Left cardiac atrium (tissue), 4 donors: ENCODE data around the gene ARRDC1. TPM values are rescaled to one million over a fixed set of nuclear protein-coding genes. Genes with fewer than 3 reads are reported as not detected.

Experiments
- ATAC-seq, 2 donors: fragments of 200-7000 bp; cut with Tn5 transposase; one replicate each; pipeline ENCODE4 v1.9.1; 2020; ENCODE audit warnings: mild to moderate bottlenecking in 2 of 2, moderate library complexity in 2 of 2
- DNase-seq: peaks from one replicate; pipeline ENCODE4 v3.0.0-alpha.2; 2020
- intact Hi-C, 2 donors: fragments of 100-400 bp; cut with DNase I; formaldehyde crosslinking; loops; one replicate each; pipeline versions ENCODE4 v1.14.1 to v1.15.1; 2022 to 2023
- total RNA-seq, 2 donors: library from RNA; stranded (reverse); fragmentation: NEBNext Ultra II Directional; extraction: Animal tissue kit (Norgen Biotek cat#: 25700); gene quantifications; one replicate each; pipeline ENCODE4 v1.2.1, GENCODE V29; 2021
- donor health status: DM: no; HTN: yes; CAD: no.
- donor health status: DM: no; HTN: yes; CAD: no; lungs with severe emphysema.
- donor health status: DM: yes; HTN: yes; CAD: no.
- donor health status: Dilated cardiomyopathy.

The ARRDC1 gene
- total RNA-seq, 2 donors from 2014 or later = 17.3 to 20.0 TPM

DNA sequence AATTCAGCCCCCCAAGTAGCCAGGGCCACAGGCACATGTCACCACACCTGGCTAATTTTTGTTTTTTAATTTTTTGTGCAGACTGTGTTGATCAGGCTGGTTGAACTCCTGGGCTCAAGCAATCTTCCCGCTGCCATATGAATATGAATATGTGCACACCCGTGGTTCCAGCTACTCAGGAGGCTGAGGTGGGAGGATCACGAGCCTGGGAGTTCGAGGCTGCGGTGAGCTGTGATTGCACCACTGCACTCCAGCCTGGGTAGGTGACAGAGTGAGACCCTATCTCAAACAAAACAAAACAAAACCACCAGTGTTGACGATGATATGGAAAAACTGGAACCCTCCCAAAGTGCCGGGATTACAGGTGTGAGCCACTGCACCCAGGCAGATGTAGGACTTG is 45.3 kb downstream of the ARRDC1 start:
- no peak for DNase-seq
- ATAC-seq = no peak
- intact Hi-C loops = no loop called here

DNA sequence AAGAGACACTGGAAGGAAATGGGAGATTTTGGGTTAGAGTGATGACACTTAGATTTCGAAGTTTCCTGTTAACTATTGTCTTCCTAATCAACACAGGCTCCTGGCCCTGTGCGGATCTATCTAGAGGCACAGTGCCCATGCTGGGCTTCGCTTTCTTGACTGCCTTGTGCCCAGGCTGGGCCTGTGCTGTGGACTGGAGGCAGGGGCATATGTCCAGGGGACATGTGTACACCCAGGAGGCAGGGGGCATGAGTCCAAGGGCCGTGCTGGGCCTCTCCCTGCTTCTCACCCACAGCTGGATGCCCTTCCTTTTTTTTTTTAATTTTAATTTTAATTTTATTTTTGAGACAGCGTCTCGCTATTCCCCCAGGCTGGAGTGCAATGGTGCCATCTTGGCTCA is 50.9 kb downstream of the ARRDC1 start:
- intact Hi-C loops = no loop called here

DNA sequence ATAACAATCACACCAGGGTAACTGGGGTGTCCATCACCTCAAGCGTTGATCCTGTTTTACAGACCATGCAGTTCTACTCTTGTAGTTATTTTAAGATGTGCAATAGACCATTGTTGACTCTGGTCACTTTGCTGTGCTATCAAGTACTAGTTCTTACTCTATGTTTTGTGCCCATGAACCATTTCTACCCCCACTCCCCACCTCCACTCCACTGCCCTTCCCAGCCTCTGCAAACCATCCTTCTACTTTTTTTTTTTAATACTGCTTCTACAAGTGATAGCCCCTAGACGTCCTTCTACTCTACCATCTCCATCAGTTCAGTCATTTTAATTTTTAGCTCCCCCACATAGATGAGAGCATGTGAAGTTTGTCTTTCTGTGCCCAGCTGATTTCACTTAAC is 52.1 kb downstream of the ARRDC1 start:
- intact Hi-C loops = no loop called here
- ATAC-seq (no peak), DNase-seq (no peak)

More for the DNA sequence above, 50.9 kb downstream of the ARRDC1 start:
- no peak for DNase-seq
- no peak for ATAC-seq

DNA sequence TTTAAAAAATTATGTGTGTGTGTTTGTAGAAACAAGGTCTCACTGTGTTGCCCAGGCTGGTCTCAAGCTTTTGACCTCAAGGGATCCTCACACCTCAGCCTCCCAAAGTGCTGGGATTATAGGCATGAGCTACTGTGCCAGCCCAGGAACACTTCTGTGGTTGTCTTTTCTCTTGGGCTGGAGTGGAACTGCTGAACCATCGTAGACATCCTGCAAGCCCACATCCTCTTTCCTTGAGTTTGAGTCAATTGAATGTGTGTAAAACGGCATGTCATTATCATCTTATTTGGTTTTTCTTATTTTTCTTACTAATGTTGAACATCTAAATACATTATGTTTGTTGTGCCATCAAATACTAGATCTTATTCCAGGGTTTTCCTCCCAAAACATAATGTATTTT is 53.3 kb downstream of the ARRDC1 start:
- intact Hi-C loops = no loop called here
- ATAC-seq = no peak
- no peak for DNase-seq

DNA sequence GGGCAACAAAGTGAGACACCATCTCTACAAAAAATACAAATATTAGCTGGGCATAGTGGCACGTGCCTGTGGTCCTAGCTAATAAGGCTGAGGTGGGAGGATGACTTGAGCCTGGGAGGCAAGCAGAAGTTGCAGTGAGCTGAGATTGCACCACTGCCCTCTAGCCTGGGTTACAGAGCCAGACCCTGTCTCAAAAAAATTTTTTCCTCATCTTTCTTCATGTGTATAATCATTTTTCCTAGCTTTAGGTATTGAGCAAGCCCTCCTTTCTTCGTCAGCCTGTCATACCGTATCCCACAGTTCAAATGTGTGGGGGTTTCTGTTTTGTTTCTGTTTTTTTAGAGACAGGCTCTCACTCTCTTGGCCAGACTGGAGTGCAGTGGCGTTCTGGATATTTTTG is 54.7 kb downstream of the ARRDC1 start:
- ATAC-seq = peak; percentile 67 to 72
- no peak for DNase-seq
- intact Hi-C loops = no loop called here

DNA sequence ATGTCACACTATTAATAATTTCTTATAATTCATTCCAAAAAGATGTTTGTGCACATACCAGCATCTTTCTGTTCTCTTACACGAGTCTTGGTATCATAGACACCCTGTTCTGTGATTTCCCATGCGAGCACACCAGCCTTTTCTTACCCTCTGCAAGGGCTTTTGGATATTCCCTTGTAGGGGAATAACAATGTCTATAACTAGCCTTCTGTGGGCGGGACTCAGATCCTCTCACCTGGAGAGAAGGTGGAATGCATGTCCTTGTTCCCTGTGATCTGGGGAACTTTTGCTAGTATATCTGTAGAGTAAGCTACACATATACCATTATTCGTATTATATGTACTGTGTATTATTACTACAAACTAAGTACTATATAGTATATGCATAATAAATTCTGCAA is 58.1 kb downstream of the ARRDC1 start:
- ATAC-seq (no peak), DNase-seq (no peak)
- intact Hi-C loops = no loop called here

DNA sequence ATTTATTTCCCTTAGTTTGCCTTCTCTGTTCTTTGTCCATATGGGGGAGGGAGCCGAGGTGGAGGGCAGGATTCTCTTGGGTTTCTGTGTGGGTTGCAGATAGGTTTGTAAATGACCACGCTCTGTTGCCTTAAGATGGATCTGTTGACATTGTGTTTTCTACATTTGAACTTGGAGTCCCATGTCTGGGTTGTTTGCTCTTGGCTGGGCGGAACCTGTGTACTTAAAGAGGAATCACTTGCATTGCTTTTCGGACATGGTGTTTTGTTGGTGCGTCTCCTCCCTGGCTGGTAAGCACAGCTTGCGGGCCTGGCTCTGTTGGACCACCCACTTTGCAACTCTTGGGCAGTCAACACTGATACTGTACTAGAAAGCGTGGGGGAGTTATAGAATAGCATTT is 59.2 kb downstream of the ARRDC1 start:
- ATAC-seq = no peak
- no peak for DNase-seq
- intact Hi-C loops = no loop called here

Other genes with a start within 250 kb of the ARRDC1 start
- 10 to 100 TPM in 1 of 2 donors, 1 to 10 TPM in 1; 8.0 to 11.7 TPM for gene EXD3, start 182.5 kb upstream of the ARRDC1 start, total RNA-seq
- 1 to 10 TPM; 2.5 to 5.3 TPM for gene NOXA1, start 182.3 kb upstream of the ARRDC1 start, total RNA-seq
- gene ENTPD8, start 164.3 kb upstream of the ARRDC1 start, total RNA-seq = not detected
- gene NSMF, start 146.4 kb upstream of the ARRDC1 start, total RNA-seq = 10 to 100 TPM; 20.5 to 25.1 TPM
- 1 to 10 TPM; 5.8 to 6.1 TPM for gene PNPLA7, start 55.3 kb upstream of the ARRDC1 start, total RNA-seq
- gene MRPL41, start 53.8 kb upstream of the ARRDC1 start, total RNA-seq = 100 to 1,000 TPM; 171 to 182 TPM
- 10 to 100 TPM; 18.4 to 21.4 TPM for gene DPH7, start 26.8 kb upstream of the ARRDC1 start, total RNA-seq
- 10 to 100 TPM in 1 of 2 donors, 1 to 10 TPM in 1; 9.4 to 12.2 TPM for gene ZMYND19, start 15.2 kb upstream of the ARRDC1 start, total RNA-seq
- gene EHMT1, start 13.3 kb downstream of the ARRDC1 start, total RNA-seq = 10 to 100 TPM; 31.9 to 38.1 TPM